H1 (cell line): Measurements from ENCODE around the gene SOX13. TPM values are rescaled to one million over a fixed set of nuclear protein-coding genes. Genes with fewer than 3 reads are reported as not detected.

Experiments
- ATF3 ChIP-seq: IDR thresholded peaks from 2 replicates; pipeline ENCODE4 v1.6.1; 2011; ENCODE audit warnings: low read depth, mild to moderate bottlenecking, low read length; ENCODE audit not compliant: insufficient read depth
- EP300 ChIP-seq, 2 experiments: IDR thresholded peaks; 1 replicate in 1 of 2; 2 replicates in 1 of 2; pipeline ENCODE4 v1.6.1; 2011 to 2012; ENCODE audit warnings: low read depth in 2 of 2, low read length in 2 of 2, mild to moderate bottlenecking in 2 of 2, borderline replicate concordance in 1 of 2, inconsistent platforms in 1 of 2, moderate library complexity in 1 of 2
- GABPA ChIP-seq: IDR thresholded peaks from 2 replicates; pipeline ENCODE4 v1.6.1; 2011; ENCODE audit warnings: mild to moderate bottlenecking, low read length, moderate library complexity, borderline replicate concordance; ENCODE audit not compliant: insufficient read depth
- MAFK ChIP-seq: IDR thresholded peaks from 2 replicates; pipeline ENCODE4 v1.6.1; 2012; ENCODE audit warnings: low read depth, mild to moderate bottlenecking, improper control_type of control experiment, low read length
- SIRT6 ChIP-seq: IDR thresholded peaks from one replicate; pipeline ENCODE4 v1.7.1; 2012; ENCODE audit warnings: low read length, inconsistent platforms
- SRF ChIP-seq: IDR thresholded peaks from 2 replicates; pipeline ENCODE4 v1.6.1; 2011; ENCODE audit warnings: mild to moderate bottlenecking, low read depth, low read length, moderate library complexity
- polyA plus RNA-seq, 7 experiments: library from polyadenylated mRNA; depleted of rRNA in 3 of 7; stranded (reverse) in 5 of 7; unstranded in 2 of 7; fragments of >200 nt in 5 of 7; fragments of 200-250 nt in 2 of 7; gene quantifications; 1 replicate in 5 of 7; 2 replicates in 1 of 7; 4 replicates in 1 of 7; pipeline versions ENCODE4 v1.2.1 to v1.2.3, GENCODE V29; 2011 to 2013; ENCODE audit warnings: missing spikeins in 2 of 7, mixed read lengths in 2 of 7
- total RNA-seq: library from RNA; stranded (reverse); fragmentation: NEBNext Ultra II Directional; extraction: Animal tissue kit (Norgen Biotek cat#: 25700); gene quantifications from 2 replicates; pipeline ENCODE4 v1.2.1, GENCODE V29; 2021

The SOX13 gene
- total and polyA plus RNA-seq, 2 of the 8 experiments (the other 6 are each of a cell fraction or from before 2014, with no cell fraction given) = 113 to 173 TPM

- TF ChIP-seq ATF3 (no peak), SIRT6 (no peak), EP300 (IDR thresholded peaks at IDR 0.05; ENCODE audit: borderline replicate concordance in 1 of 2, low read depth in 2 of 2, low read length in 2 of 2) (no peak), MAFK (no peak), GABPA (no peak), SRF (no peak)
Measured at GRCh38 chr1:204065986-204066300, 7.0 kb upstream of the SOX13 start (continued).
